CD14-positive monocyte (primary cell): ENCODE data around the gene SCMH1. TPM values are rescaled to one million over a fixed set of nuclear protein-coding genes. Genes with fewer than 3 reads are reported as not detected.

Source experiments
- DNase-seq, 3 donors: peaks; one replicate each; pipeline ENCODE4 v3.0.0-alpha.2; 2011 to 2022
- H2AFZ ChIP-seq: 2 replicates; pipeline ENCODE4 v1.6.0; 2012; ENCODE audit warnings: mild to moderate bottlenecking, low read depth, low read length, inconsistent platforms; ENCODE audit not compliant: insufficient read depth, poor library complexity, severe bottlenecking
- H3K27ac ChIP-seq, 2 donors: 1 replicate in 1 of 2; 2 replicates in 1 of 2; pipeline ENCODE4 v1.5.1; 2012 to 2013; ENCODE audit warnings: low read length in 2 of 2, control low read depth in 1 of 2, inconsistent platforms in 1 of 2, low read depth in 1 of 2, mild to moderate bottlenecking in 1 of 2
- H3K27me3 ChIP-seq, 2 donors: one replicate each; pipeline versions ENCODE4 v1.6.0 to v1.6.1; 2011 to 2013; ENCODE audit warnings: low read length in 2 of 2; ENCODE audit not compliant: control insufficient read depth in 2 of 2, insufficient read depth in 2 of 2
- H3K36me3 ChIP-seq, 2 donors: replicated peaks in 1 of 2; 1 replicate in 1 of 2; 2 replicates in 1 of 2; pipeline versions ENCODE4 v1.5.1 to v1.6.1; 2012 to 2013; ENCODE audit warnings: low read length in 2 of 2, control low read depth in 1 of 2, inconsistent platforms in 1 of 2, mild to moderate bottlenecking in 1 of 2; ENCODE audit not compliant: insufficient read depth in 2 of 2, control insufficient read depth in 1 of 2
- H3K4me1 ChIP-seq, 2 donors: 1 replicate in 1 of 2; 2 replicates in 1 of 2; pipeline versions ENCODE4 v1.5.1 to v1.6.1; 2012 to 2013; ENCODE audit warnings: low read length in 2 of 2, control low read depth in 1 of 2, inconsistent platforms in 1 of 2, mild to moderate bottlenecking in 1 of 2, moderate library complexity in 1 of 2; ENCODE audit not compliant: insufficient read depth in 2 of 2, control insufficient read depth in 1 of 2
- H3K4me2 ChIP-seq: replicated peaks from 2 replicates; pipeline ENCODE3; 2012; ENCODE audit warnings: low read length, moderate library complexity, mild to moderate bottlenecking; ENCODE audit not compliant: poor library complexity, severe bottlenecking; ENCODE audit errors: extremely low read depth
- H3K4me3 ChIP-seq, 3 experiments: fragments of 200-600 bp in 1 of 3; sonication (generic) in 1 of 3; replicated peaks in 1 of 3; 1 replicate in 2 of 3; 2 replicates in 1 of 3; pipeline ENCODE4 v1.5.1; 2011 to 2013; ENCODE audit warnings: low read length in 3 of 3, mild to moderate bottlenecking in 3 of 3, control low read depth in 2 of 3, low read depth in 2 of 3, inconsistent platforms in 1 of 3, moderate library complexity in 1 of 3
- H3K79me2 ChIP-seq: 2 replicates; pipeline ENCODE4 v1.6.0; 2012; ENCODE audit warnings: mild to moderate bottlenecking, control low read depth, inconsistent platforms, low read length, moderate library complexity; ENCODE audit not compliant: insufficient read depth
- H3K9ac ChIP-seq: 2 replicates; pipeline ENCODE4 v1.6.0; 2017; ENCODE audit warnings: low read length, mild to moderate bottlenecking; ENCODE audit not compliant: insufficient read depth, poor library complexity, severe bottlenecking
- H3K9me3 ChIP-seq, 2 donors: replicated peaks in 1 of 2; 1 replicate in 1 of 2; 2 replicates in 1 of 2; pipeline versions ENCODE4 v1.5.1 to v1.6.1; 2012 to 2013; ENCODE audit warnings: low read length in 2 of 2, control low read depth in 1 of 2; ENCODE audit not compliant: control insufficient read depth in 1 of 2, insufficient read depth in 1 of 2
- H4K20me1 ChIP-seq: 2 replicates; pipeline ENCODE4 v1.6.0; 2012; ENCODE audit warnings: mild to moderate bottlenecking, low read length, control low read depth, moderate library complexity; ENCODE audit not compliant: insufficient read depth
- H3K27ac Mint-ChIP-seq, 7 donors: one replicate each; pipeline ENCODE4 v1.8.0; 2020; ENCODE audit warnings: mild to moderate bottlenecking in 7 of 7, mixed read lengths in 7 of 7, moderate library complexity in 6 of 7, inconsistent platforms in 2 of 7
- H3K27me3 Mint-ChIP-seq, 3 donors: one replicate each; pipeline ENCODE4 v1.8.0; 2021 to 2022; ENCODE audit warnings: low read depth in 3 of 3, mild to moderate bottlenecking in 3 of 3, mixed read lengths in 3 of 3, moderate library complexity in 3 of 3, inconsistent platforms in 1 of 3
- H3K36me3 Mint-ChIP-seq, 2 donors: one replicate each; pipeline ENCODE4 v1.8.0; 2020; ENCODE audit warnings: mixed read lengths in 2 of 2, inconsistent platforms in 1 of 2, mild to moderate bottlenecking in 1 of 2
- H3K4me1 Mint-ChIP-seq: one replicate; pipeline ENCODE4 v1.8.0; 2020; ENCODE audit warnings: mild to moderate bottlenecking, mixed read lengths
- H3K4me3 Mint-ChIP-seq, 2 donors: one replicate each; pipeline ENCODE4 v1.8.0; 2020; ENCODE audit warnings: mild to moderate bottlenecking in 2 of 2, mixed read lengths in 2 of 2, moderate library complexity in 1 of 2
- H3K9me3 Mint-ChIP-seq, 7 donors: one replicate each; pipeline ENCODE4 v1.8.0; 2020 to 2022; ENCODE audit warnings: mixed read lengths in 7 of 7, mild to moderate bottlenecking in 6 of 7, moderate library complexity in 6 of 7, inconsistent platforms in 2 of 7
- WGBS: methylation state at CpG from one replicate; pipeline ENCODE4 v1.1.5; 2013; ENCODE audit warnings: missing lambda C conversion rate; ENCODE audit not compliant: insufficient coverage; 5-methylcytosine and 5-hydroxymethylcytosine counted together
- intact Hi-C, 2 donors: fragments of 100-400 bp; cut with micrococcal nuclease; formaldehyde crosslinking; loops; one replicate each; pipeline versions ENCODE4 v1.15.0 to v1.15.1; 2023
- polyA plus RNA-seq, 3 donors: library from polyadenylated mRNA; depleted of rRNA in 1 of 3; unstranded in 2 of 3; stranded (reverse) in 1 of 3; fragments of 300-500 nt in 2 of 3; fragments of >200 nt in 1 of 3; fragmentation: Illumina TruSeq in 2 of 3; gene quantifications; 1 replicate in 2 of 3; 2 replicates in 1 of 3; pipeline ENCODE4 v1.2.3, GENCODE V29; 2012 to 2021
- TF ChIP-seq, protein P1 (sequence below): fragments of 200-600 bp; IDR thresholded peaks from one replicate; pipeline ENCODE4 v1.8.0; 2022; ENCODE audit warnings: antibody characterized with exemption, mild to moderate bottlenecking

SCMH1 gene
- polyA plus RNA-seq, 3 donors, result 0.66 to 12.7 (median 0.74) TPM

DNA sequence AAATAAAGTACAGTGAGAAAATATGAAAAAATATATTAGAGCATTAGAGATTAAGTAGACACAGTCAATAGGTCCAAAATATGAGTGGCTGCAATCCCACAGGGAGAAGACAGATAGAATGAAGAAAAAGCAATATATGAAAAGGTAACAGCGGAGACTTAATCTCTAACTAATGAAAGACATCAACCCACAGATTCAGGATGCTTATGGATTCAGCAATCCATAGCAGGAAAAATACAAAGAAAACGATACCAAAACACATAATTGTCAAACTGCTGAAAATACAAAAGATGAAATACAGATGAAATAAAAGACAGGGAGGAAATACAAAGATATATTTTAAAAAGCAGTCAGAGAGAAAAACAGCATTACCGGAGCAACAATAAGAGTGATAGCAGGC is 163.9 kb downstream of the SCMH1 start:
- intact Hi-C loops, result no loop called here
- Histone ChIP-seq H3K9ac (no peak overlapping the region), H3K4me3 (no peak overlapping the region), H3K9me3 (no peaks in the 10 kb centered on the region), H3K27ac (no peak overlapping the region), H3K79me2 (no peaks in the 10 kb centered on the region), H2AFZ (no peak overlapping the region), H4K20me1 (no peaks in the 10 kb centered on the region), H3K27me3 (no peaks in the 10 kb centered on the region), H3K4me1 (no peaks in the 10 kb centered on the region), H3K36me3 (peaks cover 0 to 6% of the 10 kb centered on the region in 2 donors), H3K4me2 (no peak overlapping the region)
- DNase-seq, result no peak
- peaks cover 4 to 24% of the 10 kb centered on the region in 2 donors for H3K36me3 Mint-ChIP-seq
- H3K4me3 Mint-ChIP-seq, result no peak overlapping the region
- H3K27ac Mint-ChIP-seq, result no peak overlapping the region
- H3K9me3 Mint-ChIP-seq, result peaks cover 0 to 8% (median 4%) of the 10 kb centered on the region in 7 donors
- no CpG with 5 or more reads among the region's 3 CpGs for whole genome bisulfite sequencing
- TF ChIP-seq, protein P1, sequence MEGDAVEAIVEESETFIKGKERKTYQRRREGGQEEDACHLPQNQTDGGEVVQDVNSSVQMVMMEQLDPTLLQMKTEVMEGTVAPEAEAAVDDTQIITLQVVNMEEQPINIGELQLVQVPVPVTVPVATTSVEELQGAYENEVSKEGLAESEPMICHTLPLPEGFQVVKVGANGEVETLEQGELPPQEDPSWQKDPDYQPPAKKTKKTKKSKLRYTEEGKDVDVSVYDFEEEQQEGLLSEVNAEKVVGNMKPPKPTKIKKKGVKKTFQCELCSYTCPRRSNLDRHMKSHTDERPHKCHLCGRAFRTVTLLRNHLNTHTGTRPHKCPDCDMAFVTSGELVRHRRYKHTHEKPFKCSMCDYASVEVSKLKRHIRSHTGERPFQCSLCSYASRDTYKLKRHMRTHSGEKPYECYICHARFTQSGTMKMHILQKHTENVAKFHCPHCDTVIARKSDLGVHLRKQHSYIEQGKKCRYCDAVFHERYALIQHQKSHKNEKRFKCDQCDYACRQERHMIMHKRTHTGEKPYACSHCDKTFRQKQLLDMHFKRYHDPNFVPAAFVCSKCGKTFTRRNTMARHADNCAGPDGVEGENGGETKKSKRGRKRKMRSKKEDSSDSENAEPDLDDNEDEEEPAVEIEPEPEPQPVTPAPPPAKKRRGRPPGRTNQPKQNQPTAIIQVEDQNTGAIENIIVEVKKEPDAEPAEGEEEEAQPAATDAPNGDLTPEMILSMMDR, result no peak
- H3K4me1 Mint-ChIP-seq, result no peaks in the 10 kb centered on the region
- no peaks in the 10 kb centered on the region for H3K27me3 Mint-ChIP-seq

DNA sequence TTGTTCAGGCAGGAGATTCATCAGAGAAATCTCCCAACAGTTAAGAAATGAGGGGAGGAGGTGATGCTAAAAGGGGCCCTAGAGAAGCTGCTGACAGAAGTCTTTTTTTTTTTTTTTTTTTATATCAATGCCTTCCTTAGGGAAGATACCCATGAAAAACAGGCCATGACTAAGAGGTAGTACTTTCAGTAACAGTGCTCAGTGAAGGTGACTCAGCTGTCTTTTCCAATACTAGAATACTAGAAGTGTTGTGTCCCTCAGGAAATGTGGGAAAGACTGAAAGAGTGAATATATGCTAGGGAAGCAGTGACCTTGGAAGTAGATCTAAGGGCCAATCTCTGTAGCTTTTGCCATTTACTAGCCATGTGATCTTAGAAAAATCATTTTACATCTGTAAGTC is 168.1 kb downstream of the SCMH1 start:
- Mint-ChIP-seq H3K27me3 (no peaks in the 10 kb centered on the region), H3K4me1 (no peaks in the 10 kb centered on the region), H3K9me3 (peaks cover 0 to 7% (median 3%) of the 10 kb centered on the region in 7 donors), H3K27ac (no peak overlapping the region), H3K36me3 (peaks cover 18 to 41% of the 10 kb centered on the region in 2 donors), H3K4me3 (no peak overlapping the region)
- Histone ChIP-seq H3K9ac (no peak overlapping the region), H3K4me1 (no peaks in the 10 kb centered on the region), H3K27ac (no peak overlapping the region), H4K20me1 (no peaks in the 10 kb centered on the region), H3K9me3 (no peaks in the 10 kb centered on the region), H2AFZ (no peak overlapping the region), H3K36me3 (peaks cover 0 to 33% of the 10 kb centered on the region in 2 donors), H3K79me2 (no peaks in the 10 kb centered on the region), H3K4me3 (no peak overlapping the region), H3K27me3 (no peaks in the 10 kb centered on the region), H3K4me2 (no peak overlapping the region)
- TF ChIP-seq, protein P1, result no peak
- intact Hi-C loops, result no loop called here
- no peak for DNase-seq
